Measurements from ENCODE around the gene RAB4A.

DNA sequence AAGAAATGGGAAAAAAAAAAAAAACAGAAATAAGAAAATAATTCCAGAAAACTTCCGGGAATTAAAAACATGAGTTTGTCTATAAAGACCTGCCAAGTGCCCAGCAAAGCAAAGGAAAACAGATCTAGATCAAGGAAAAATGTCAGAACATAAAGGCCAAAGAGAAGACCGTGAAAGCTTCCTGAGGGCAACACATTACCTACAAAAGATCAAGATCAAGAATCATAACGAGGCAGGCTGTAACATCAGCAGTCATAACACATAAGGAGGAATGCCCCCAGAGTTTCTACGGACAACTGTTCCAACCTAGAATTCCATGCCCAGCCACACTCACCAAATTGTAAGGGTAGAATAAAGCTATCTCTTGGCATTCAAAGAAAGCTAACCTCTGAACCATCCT is 68.2 kb downstream of the RAB4A start:
- no peak for TF ChIP-seq POLR2AphosphoS5 (IDR thresholded peaks at IDR 0.05; ENCODE audit: low read depth, low read length)
- TF ChIP-seq POLR2A (IDR thresholded peaks at IDR 0.05; ENCODE audit: low read depth, low read length) = no peak
